GM23338 (cell line): ENCODE data around the gene CELF2. TPM values are rescaled to one million over a fixed set of nuclear protein-coding genes. Genes with fewer than 3 reads are reported as not detected.

Experiments
- ATAC-seq: fragments of 200-7000 bp; cut with Tn5 transposase; 3 replicates; pipeline ENCODE4 v1.9.1; 2020
- DNase-seq: peaks from one replicate; pipeline ENCODE4 v3.0.0-alpha.2; 2015; ENCODE audit warnings: low spot score
- H2AFZ ChIP-seq: fragments of 200-600 bp; sonication (generic); 2 replicates; pipeline ENCODE4 v1.8.0; 2016; ENCODE audit warnings: antibody characterized with exemption, mild to moderate bottlenecking, moderate library complexity
- H3F3A ChIP-seq: fragments of 200-600 bp; sonication (generic); replicated peaks from 2 replicates; pipeline ENCODE4 v1.8.0; 2017; ENCODE audit warnings: antibody characterized with exemption, mixed run types, low read depth
- H3K27ac ChIP-seq: fragments of 200-600 bp; sonication (generic); 2 replicates; pipeline ENCODE4 v1.6.1; 2016; ENCODE audit warnings: low read depth
- H3K27me3 ChIP-seq: fragments of 200-600 bp; sonication (generic); 2 replicates; pipeline ENCODE4 v1.8.0; 2016; ENCODE audit warnings: mild to moderate bottlenecking, mixed run types, moderate library complexity; ENCODE audit not compliant: insufficient read depth
- H3K36me3 ChIP-seq: fragments of 200-600 bp; sonication (generic); 2 replicates; pipeline ENCODE4 v1.8.0; 2016; ENCODE audit warnings: mild to moderate bottlenecking; ENCODE audit not compliant: insufficient read depth
- H3K4me1 ChIP-seq: fragments of 200-600 bp; sonication (generic); 2 replicates; pipeline ENCODE4 v1.8.0; 2016; ENCODE audit warnings: mild to moderate bottlenecking, moderate library complexity; ENCODE audit not compliant: insufficient read depth
- H3K4me2 ChIP-seq: fragments of 200-600 bp; sonication (generic); 2 replicates; pipeline ENCODE4 v1.7.1; 2017; ENCODE audit warnings: mixed run types
- H3K4me3 ChIP-seq: fragments of 200-600 bp; sonication (generic); 2 replicates; pipeline ENCODE4 v1.6.1; 2016; ENCODE audit warnings: mixed run types
- H3K79me2 ChIP-seq: fragments of 200-600 bp; sonication (generic); replicated peaks from 2 replicates; pipeline ENCODE4 v1.8.0; 2017; ENCODE audit warnings: mild to moderate bottlenecking; ENCODE audit not compliant: insufficient read depth
- H3K9me2 ChIP-seq: fragments of 200-600 bp; sonication (generic); 2 replicates; pipeline ENCODE4 v1.8.0; 2017; ENCODE audit not compliant: insufficient read depth
- H4K20me1 ChIP-seq: fragments of 200-600 bp; sonication (generic); replicated peaks from 2 replicates; pipeline ENCODE4 v1.8.0; 2017; ENCODE audit warnings: mild to moderate bottlenecking; ENCODE audit not compliant: insufficient read depth
- H3K27ac Mint-ChIP-seq: 2 replicates; pipeline ENCODE4 v1.8.0; 2020; ENCODE audit warnings: inconsistent platforms, mild to moderate bottlenecking, moderate library complexity, mixed read lengths
- H3K27me3 Mint-ChIP-seq: 3 replicates; pipeline ENCODE4 v1.8.0; 2022; ENCODE audit warnings: low read depth, mild to moderate bottlenecking, moderate library complexity, mixed read lengths, inconsistent platforms; ENCODE audit not compliant: insufficient read depth, poor library complexity
- H3K36me3 Mint-ChIP-seq: 3 replicates; pipeline ENCODE4 v1.8.0; 2021; ENCODE audit warnings: low read depth, mild to moderate bottlenecking, inconsistent platforms, moderate library complexity, mixed read lengths
- H3K4me1 Mint-ChIP-seq: 3 replicates; pipeline ENCODE4 v1.8.0; 2020; ENCODE audit warnings: mild to moderate bottlenecking, inconsistent platforms, mixed read lengths
- H3K4me3 Mint-ChIP-seq: 3 replicates; pipeline ENCODE4 v1.8.0; 2021; ENCODE audit warnings: moderate library complexity, mild to moderate bottlenecking, inconsistent platforms, mixed read lengths
- H3K9me3 Mint-ChIP-seq: 3 replicates; pipeline ENCODE4 v1.8.0; 2020; ENCODE audit warnings: moderate library complexity, mild to moderate bottlenecking, inconsistent platforms, mixed read lengths
- NANOG ChIP-seq: IDR thresholded peaks from 2 replicates; pipeline ENCODE4 v1.6.1; 2016; ENCODE audit warnings: antibody characterized with exemption, borderline replicate concordance
- POLR2AphosphoS5 ChIP-seq: IDR thresholded peaks from 2 replicates; pipeline ENCODE4 v1.6.1; 2016; ENCODE audit warnings: antibody characterized with exemption, low read depth
- ZNF114 ChIP-seq: fragments of 250-450 bp; sonication (Bioruptor Pico); IDR thresholded peaks from 2 replicates; pipeline ENCODE4 v1.5.0; 2020; ENCODE audit warnings: mild to moderate bottlenecking, moderate library complexity
- ZNF331 ChIP-seq: fragments of 250-450 bp; sonication (Bioruptor Pico); IDR thresholded peaks from 2 replicates; pipeline ENCODE4 v1.5.0; 2020; ENCODE audit warnings: low read depth, mild to moderate bottlenecking, moderate library complexity
- ZNF462 ChIP-seq: fragments of 250-450 bp; sonication (Bioruptor Pico); IDR thresholded peaks from 2 replicates; pipeline ENCODE4 v1.5.0; 2020; ENCODE audit warnings: mild to moderate bottlenecking, moderate library complexity
- polyA plus RNA-seq: library from polyadenylated mRNA; unstranded; fragments of >200 nt; fragmentation: Nextera tagmentation; extraction: Ambion mirVana; gene quantifications from 2 replicates; pipeline ENCODE4 v1.2.1, GENCODE V29; 2016
- total RNA-seq: library from RNA; depleted of rRNA; stranded (reverse); fragments of >200 nt; shearing (Covaris generic); gene quantifications from 2 replicates; pipeline ENCODE4 v1.2.3, GENCODE V29; 2014
- TF ChIP-seq, protein P1 (sequence below): IDR thresholded peaks from 2 replicates; pipeline ENCODE4 v1.6.1; 2016; ENCODE audit warnings: antibody characterized with exemption

The CELF2 gene
- total and polyA plus RNA-seq, 2 experiments from 2014 or later, result 18.1 to 22.5 TPM

DNA sequence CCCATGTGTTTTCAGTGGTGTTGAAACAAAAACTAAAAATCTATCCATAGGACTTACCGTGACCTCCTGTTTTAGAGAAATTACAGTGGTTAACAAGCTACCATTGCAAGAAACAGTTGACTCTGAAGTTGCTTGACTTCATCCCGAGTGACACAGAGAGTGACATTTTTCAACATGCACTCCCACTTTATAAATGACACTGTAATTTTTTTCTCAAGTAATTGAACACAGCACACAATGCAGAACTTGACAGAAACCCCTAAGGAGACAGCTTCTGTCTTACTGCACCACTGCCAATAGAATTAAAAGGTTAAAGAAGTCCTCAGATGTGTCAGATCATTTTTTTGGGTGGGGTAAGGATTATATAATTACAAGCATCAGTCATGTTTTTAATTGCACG is 246.1 kb downstream of the CELF2 start (continued):
- no peak for TF ChIP-seq ZNF462 (CRISPR knock-in tag)
- no peak for TF ChIP-seq ZNF331 (CRISPR knock-in tag)
- TF ChIP-seq, protein P1, sequence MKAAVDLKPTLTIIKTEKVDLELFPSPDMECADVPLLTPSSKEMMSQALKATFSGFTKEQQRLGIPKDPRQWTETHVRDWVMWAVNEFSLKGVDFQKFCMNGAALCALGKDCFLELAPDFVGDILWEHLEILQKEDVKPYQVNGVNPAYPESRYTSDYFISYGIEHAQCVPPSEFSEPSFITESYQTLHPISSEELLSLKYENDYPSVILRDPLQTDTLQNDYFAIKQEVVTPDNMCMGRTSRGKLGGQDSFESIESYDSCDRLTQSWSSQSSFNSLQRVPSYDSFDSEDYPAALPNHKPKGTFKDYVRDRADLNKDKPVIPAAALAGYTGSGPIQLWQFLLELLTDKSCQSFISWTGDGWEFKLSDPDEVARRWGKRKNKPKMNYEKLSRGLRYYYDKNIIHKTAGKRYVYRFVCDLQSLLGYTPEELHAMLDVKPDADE, result no peak
- TF ChIP-seq POLR2AphosphoS5, result no peak
- no peak for TF ChIP-seq ZNF114 (CRISPR knock-in tag)

DNA sequence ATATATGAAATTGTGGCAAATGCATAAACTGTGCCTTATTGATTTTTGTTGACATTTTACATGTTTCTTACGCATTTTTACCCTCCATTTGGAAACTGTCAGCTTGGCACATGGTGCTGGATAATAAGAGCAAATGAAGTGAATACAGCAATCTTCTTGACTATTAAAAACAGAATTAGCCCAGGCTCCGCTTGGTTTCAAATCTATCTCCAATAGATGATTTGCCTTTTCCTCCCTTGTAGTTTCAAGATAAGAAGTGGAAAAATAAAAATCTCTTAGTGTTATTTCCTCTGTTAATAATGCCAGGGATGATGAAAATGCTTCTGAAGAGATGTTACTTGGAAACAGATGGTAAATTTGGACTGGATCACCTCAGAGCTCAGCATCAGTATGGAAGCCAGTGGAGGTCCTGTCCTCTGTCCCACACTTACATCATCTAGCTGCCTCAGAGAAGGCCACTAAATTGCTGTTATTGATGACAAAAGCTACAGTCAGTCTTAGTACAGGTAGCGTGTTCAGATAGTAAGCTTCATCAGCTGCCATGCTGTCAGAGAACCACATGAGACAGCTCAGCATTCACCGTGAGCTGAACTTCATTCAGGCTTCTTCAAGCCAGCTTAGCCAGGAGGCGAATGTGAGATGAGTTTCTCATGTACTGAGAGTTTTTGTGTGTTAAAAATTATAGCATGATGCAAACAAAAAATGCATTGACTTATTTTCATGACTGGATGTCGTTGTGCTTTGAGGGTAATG is 246.8 kb downstream of the CELF2 start:
- no peak overlapping the region for H3K4me2 ChIP-seq
- no peaks in the 10 kb centered on the region for H3K9me2 ChIP-seq
- DNase-seq (no peak), ATAC-seq (no peak)
- peaks cover 13% of the 10 kb centered on the region; the same call in 1 of the 2 replicates for H3K4me1 ChIP-seq
- peaks cover 3% of the 10 kb centered on the region for H3K27me3 Mint-ChIP-seq
- no peak overlapping the region for H3K4me3 Mint-ChIP-seq
- no peak overlapping the region for H3K4me3 ChIP-seq
- no peaks in the 10 kb centered on the region for H3K27me3 ChIP-seq
- no peak overlapping the region for H2AFZ ChIP-seq
- TF ChIP-seq NANOG, result no peak
- H3K27ac ChIP-seq, result no peak overlapping the region
- H3F3A ChIP-seq, result no peaks in the 10 kb centered on the region
- no peak overlapping the region for H3K27ac Mint-ChIP-seq
- H3K79me2 ChIP-seq, result no peaks in the 10 kb centered on the region
- H3K36me3 Mint-ChIP-seq, result no peaks in the 10 kb centered on the region
- no peaks in the 10 kb centered on the region; the same call in 1 of the 2 replicates for H4K20me1 ChIP-seq
- H3K4me1 Mint-ChIP-seq, result peaks cover 23% of the 10 kb centered on the region
- no peaks in the 10 kb centered on the region for H3K9me3 Mint-ChIP-seq
- no peaks in the 10 kb centered on the region for H3K36me3 ChIP-seq
